ENCODE results near the gene RNF113A.

GRCh38 chrX:119887721-119888425 lies 16.3 kb upstream of the RNF113A start:
- no peak for TF ChIP-seq EZH2 (IDR thresholded peaks at IDR 0.05; ENCODE audit: borderline replicate concordance, low read depth, low read length, severe bottlenecking)
- peak; percentile 55 to 76 for TF ChIP-seq CTCF (IDR thresholded peaks at IDR 0.05; ENCODE audit: extremely low read depth in 1 of 2, insufficient read depth in 1 of 2, low read depth in 1 of 2, low read length in 2 of 2)
- no peak for TF ChIP-seq POLR2A (IDR thresholded peaks at IDR 0.05; ENCODE audit: low read depth, low read length)
- TF ChIP-seq MAX (IDR thresholded peaks at IDR 0.05; ENCODE audit: insufficient read depth, insufficient read length), result no peak
